ENCODE data around the gene PEBP1.

DNA sequence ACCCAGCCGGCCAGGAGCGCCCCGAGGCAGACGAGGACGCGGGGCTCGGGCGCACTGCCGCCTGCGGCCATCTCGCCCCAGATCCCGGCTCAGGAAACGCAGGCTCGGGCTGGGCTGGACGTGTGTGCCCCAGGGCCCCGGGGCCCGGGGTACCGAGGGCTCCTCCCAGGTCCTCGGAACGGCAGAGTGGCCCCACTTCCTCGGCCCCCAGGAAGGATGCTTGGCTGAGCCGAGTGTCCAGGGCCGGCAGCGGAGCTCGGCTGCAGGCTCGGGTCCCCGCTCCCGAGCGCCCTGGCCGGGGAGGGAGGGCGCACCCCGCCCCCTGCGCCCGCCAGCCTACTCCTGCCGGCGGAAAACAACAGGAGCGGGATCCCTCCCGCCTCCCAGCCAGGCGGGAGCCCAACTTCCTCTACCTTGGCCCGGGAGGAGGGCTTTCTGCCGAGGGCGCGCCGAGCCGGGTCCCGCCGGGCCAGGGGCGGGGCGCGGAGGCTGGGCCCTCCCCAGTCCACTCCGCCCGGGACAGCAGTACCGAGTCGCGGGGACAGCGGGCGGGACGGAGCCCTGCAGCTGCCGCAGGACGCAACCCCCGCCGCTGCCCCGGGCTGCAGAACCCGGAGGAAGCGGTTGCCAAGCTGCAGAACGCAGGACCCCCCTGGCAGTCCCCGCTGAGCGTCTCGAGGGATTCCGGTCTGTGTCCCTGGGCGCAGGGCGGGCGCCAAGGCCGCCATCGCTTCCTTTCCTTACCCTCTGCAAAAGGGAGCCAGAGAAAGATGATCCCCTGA lies 32.1 kb upstream of the PEBP1 start, which contains the start of gene VSIG10:
- peak; percentile 71 for TF ChIP-seq POLR2A (IDR thresholded peaks at IDR 0.05; ENCODE audit: low read length)
- TF ChIP-seq, protein P1, sequence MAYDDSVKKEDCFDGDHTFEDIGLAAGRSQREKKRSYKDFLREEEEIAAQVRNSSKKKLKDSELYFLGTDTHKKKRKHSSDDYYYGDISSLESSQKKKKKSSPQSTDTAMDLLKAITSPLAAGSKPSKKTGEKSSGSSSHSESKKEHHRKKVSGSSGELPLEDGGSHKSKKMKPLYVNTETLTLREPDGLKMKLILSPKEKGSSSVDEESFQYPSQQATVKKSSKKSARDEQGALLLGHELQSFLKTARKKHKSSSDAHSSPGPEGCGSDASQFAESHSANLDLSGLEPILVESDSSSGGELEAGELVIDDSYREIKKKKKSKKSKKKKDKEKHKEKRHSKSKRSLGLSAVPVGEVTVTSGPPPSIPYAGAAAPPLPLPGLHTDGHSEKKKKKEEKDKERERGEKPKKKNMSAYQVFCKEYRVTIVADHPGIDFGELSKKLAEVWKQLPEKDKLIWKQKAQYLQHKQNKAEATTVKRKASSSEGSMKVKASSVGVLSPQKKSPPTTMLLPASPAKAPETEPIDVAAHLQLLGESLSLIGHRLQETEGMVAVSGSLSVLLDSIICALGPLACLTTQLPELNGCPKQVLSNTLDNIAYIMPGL (CRISPR knock-in tag; IDR thresholded peaks at IDR 0.05; ENCODE audit: borderline replicate concordance): no peak
- TF ChIP-seq ZFP36 (IDR thresholded peaks at IDR 0.05; ENCODE audit: borderline replicate concordance, partially characterized antibody): no peak
- TF ChIP-seq, protein P2, sequence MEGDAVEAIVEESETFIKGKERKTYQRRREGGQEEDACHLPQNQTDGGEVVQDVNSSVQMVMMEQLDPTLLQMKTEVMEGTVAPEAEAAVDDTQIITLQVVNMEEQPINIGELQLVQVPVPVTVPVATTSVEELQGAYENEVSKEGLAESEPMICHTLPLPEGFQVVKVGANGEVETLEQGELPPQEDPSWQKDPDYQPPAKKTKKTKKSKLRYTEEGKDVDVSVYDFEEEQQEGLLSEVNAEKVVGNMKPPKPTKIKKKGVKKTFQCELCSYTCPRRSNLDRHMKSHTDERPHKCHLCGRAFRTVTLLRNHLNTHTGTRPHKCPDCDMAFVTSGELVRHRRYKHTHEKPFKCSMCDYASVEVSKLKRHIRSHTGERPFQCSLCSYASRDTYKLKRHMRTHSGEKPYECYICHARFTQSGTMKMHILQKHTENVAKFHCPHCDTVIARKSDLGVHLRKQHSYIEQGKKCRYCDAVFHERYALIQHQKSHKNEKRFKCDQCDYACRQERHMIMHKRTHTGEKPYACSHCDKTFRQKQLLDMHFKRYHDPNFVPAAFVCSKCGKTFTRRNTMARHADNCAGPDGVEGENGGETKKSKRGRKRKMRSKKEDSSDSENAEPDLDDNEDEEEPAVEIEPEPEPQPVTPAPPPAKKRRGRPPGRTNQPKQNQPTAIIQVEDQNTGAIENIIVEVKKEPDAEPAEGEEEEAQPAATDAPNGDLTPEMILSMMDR (IDR thresholded peaks at IDR 0.05): no peak
- no peak for TF ChIP-seq CHD4 (IDR thresholded peaks at IDR 0.05; ENCODE audit: borderline replicate concordance)
- TF ChIP-seq BHLHE40 (IDR thresholded peaks at IDR 0.05; ENCODE audit: low read depth, low read length): no peak
- TF ChIP-seq NFE2L2 (conservative IDR thresholded peaks at IDR 0.05; ENCODE audit: low read length): no peak
- TF ChIP-seq ESRRA (IDR thresholded peaks at IDR 0.05; ENCODE audit: borderline replicate concordance, low read length): no peak

Measured in A549 (cell line).